GM12878 (cell line): ENCODE results near the gene RHOT1. TPM values are rescaled to one million over a fixed set of nuclear protein-coding genes. Genes with fewer than 3 reads are reported as not detected.

Experiments
- ATAC-seq: fragments of 200-7000 bp; cut with Tn5 transposase; 3 replicates; pipeline ENCODE4 v1.9.1; 2020; ENCODE audit warnings: mild to moderate bottlenecking, moderate library complexity
- BruUV-seq: library from RNA; stranded (reverse); fragments of 400-500 nt; replicated peaks from 2 replicates; lab custom pipeline; 2021; lab: Mats Ljungman, UMichigan
- CTCF ChIA-PET: fragments of 300-600 bp; sonication (Branson Sonifier 250); formaldehyde crosslinking; extraction: SDS; loops from one replicate; lab custom pipeline; 2021; ENCODE audit warnings: inconsistent platforms; lab: Yijun Ruan, JAX
- POLR2A ChIA-PET: fragments of 350-600 bp; formaldehyde crosslinking; extraction: SDS; loops from one replicate; lab custom pipeline; 2021; ENCODE audit warnings: inconsistent platforms; lab: Charles Lee
- RAD21 ChIA-PET: fragments of 300-600 bp; sonication (Branson Sonifier 250); formaldehyde crosslinking; loops from one replicate; lab custom pipeline; 2023; ENCODE audit warnings: antibody characterized with exemption; ENCODE audit not compliant: unreplicated experiment; lab: Charles Lee
- SMC1A ChIA-PET: fragments of 300-600 bp; sonication (Branson Sonifier 250); formaldehyde crosslinking; loops from one replicate; lab custom pipeline; 2023; ENCODE audit not compliant: unreplicated experiment, uncharacterized antibody; lab: Charles Lee
- DNase-seq: peaks from one replicate; pipeline ENCODE4 v3.0.0-alpha.2; 2011; ENCODE audit warnings: low read depth, low spot score
- FAIRE-seq: peaks from 3 replicates; lab custom pipeline; 2011; peaks lifted over from hg19 to GRCh38; lab: Jason Lieb, UNC
- H2AFZ ChIP-seq: 2 replicates; pipeline ENCODE4 v1.6.0; 2011; ENCODE audit warnings: low read depth, low read length, control low read depth; ENCODE audit not compliant: control insufficient read depth
- H3K27ac ChIP-seq: 2 replicates; pipeline ENCODE4 v1.5.1; 2011; ENCODE audit warnings: control low read depth; ENCODE audit not compliant: control insufficient read depth, insufficient read depth
- H3K27me3 ChIP-seq, 2 experiments: replicated peaks in 1 of 2; 2 replicates each; pipeline versions ENCODE4 v1.6.0 to v1.6.1; 2011; ENCODE audit warnings: low read length in 1 of 2; ENCODE audit not compliant: control insufficient read depth in 2 of 2, insufficient read depth in 2 of 2
- H3K36me3 ChIP-seq, 2 experiments: 2 replicates each; pipeline ENCODE4 v1.5.1; 2011; ENCODE audit warnings: low read length in 1 of 2; ENCODE audit not compliant: control insufficient read depth in 2 of 2, insufficient read depth in 2 of 2
- H3K4me1 ChIP-seq: 2 replicates; pipeline ENCODE4 v1.6.1; 2011; ENCODE audit warnings: mild to moderate bottlenecking, low read length, moderate library complexity, mixed read lengths; ENCODE audit not compliant: control insufficient read depth, insufficient read depth
- H3K4me2 ChIP-seq: 2 replicates; pipeline ENCODE4 v1.6.0; 2011; ENCODE audit warnings: control low read depth; ENCODE audit not compliant: control insufficient read depth, insufficient read depth
- H3K4me3 ChIP-seq: fragments of 200-600 bp; sonication (generic); 2 replicates; pipeline ENCODE4 v1.5.1; 2016
- H3K79me2 ChIP-seq: 2 replicates; pipeline ENCODE4 v1.6.0; 2011; ENCODE audit warnings: low read length; ENCODE audit not compliant: control insufficient read depth, insufficient read depth
- H3K9ac ChIP-seq: 2 replicates; pipeline ENCODE4 v1.8.0; 2011; ENCODE audit warnings: low read length, control low read depth, mixed read lengths; ENCODE audit not compliant: control insufficient read depth, insufficient read depth
- H3K9me3 ChIP-seq: replicated peaks from 3 replicates; pipeline ENCODE4 v1.5.1; 2011; ENCODE audit warnings: mild to moderate bottlenecking, low read length; ENCODE audit not compliant: control insufficient read depth, insufficient read depth
- H4K20me1 ChIP-seq: 2 replicates; pipeline ENCODE4 v1.6.0; 2011; ENCODE audit not compliant: control insufficient read depth, insufficient read depth
- NFXL1 ChIP-seq: fragments of 450-650 bp; IDR thresholded peaks from 2 replicates; pipeline ENCODE4 v1.6.1; 2017; ENCODE audit warnings: antibody characterized with exemption, mild to moderate bottlenecking, borderline replicate concordance
- POU2F2 ChIP-seq: IDR thresholded peaks from 3 replicates; pipeline ENCODE4 v1.6.1; 2011; ENCODE audit warnings: low read depth, mild to moderate bottlenecking, low read length, borderline replicate concordance
- SPI1 ChIP-seq: IDR thresholded peaks from 2 replicates; pipeline ENCODE4 v1.6.1; 2011; ENCODE audit warnings: low read depth, mild to moderate bottlenecking, low read length, moderate library complexity, borderline replicate concordance; ENCODE audit not compliant: insufficient read depth
- YBX1 ChIP-seq: fragments of 450-650 bp; IDR thresholded peaks from 2 replicates; pipeline ENCODE4 v1.6.1; 2016; ENCODE audit warnings: antibody characterized with exemption
- ZNF384 ChIP-seq: IDR thresholded peaks from 2 replicates; pipeline ENCODE4 v1.6.1; 2012; ENCODE audit warnings: low read depth, mild to moderate bottlenecking, low read length, improper control_type of control experiment, borderline replicate concordance
- WGBS: methylation state at CpG from one replicate; pipeline ENCODE4 v1.1.6; 2016; ENCODE audit warnings: low lambda C conversion rate; ENCODE audit not compliant: insufficient replicate concordance, insufficient coverage; ENCODE audit errors: missing lambda C conversion rate; 5-methylcytosine and 5-hydroxymethylcytosine counted together
- in situ Hi-C: fragments of 300-500 bp; cut with MboI; formaldehyde crosslinking; loops from 9 replicates; pipeline ENCODE4 v1.14.3; 2018; ENCODE audit warnings: mixed read lengths
- intact Hi-C: fragments of 100-400 bp; cut with micrococcal nuclease; formaldehyde crosslinking; loops from one replicate; pipeline ENCODE4 v1.14.2; 2022; ENCODE audit not compliant: unreplicated experiment
- polyA plus RNA-seq, 11 experiments: library from polyadenylated mRNA; depleted of rRNA in 4 of 11; unstranded in 6 of 11; stranded (reverse) in 5 of 11; fragments of >200 nt; fragmentation: Nextera tagmentation in 4 of 11; fragmentation: Illumina TruSeq in 1 of 11; extraction: Ambion mirVana in 4 of 11; extraction: Trizol in 1 of 11; gene quantifications; 1 replicate in 1 of 11; 2 replicates in 10 of 11; pipeline versions ENCODE4 v1.2.1 to v1.2.3, GENCODE V29; 2011 to 2016; ENCODE audit warnings: inconsistent platforms in 2 of 11, missing spikeins in 2 of 11, low read depth in 1 of 11
- total RNA-seq, 4 experiments: library from RNA; depleted of rRNA in 3 of 4; stranded (reverse); fragments of >200 nt in 3 of 4; fragmentation: Illumina TruSeq in 1 of 4; extraction: Trizol in 1 of 4; gene quantifications; 2 replicates each; pipeline versions ENCODE4 v1.2.1 to v1.2.3, GENCODE V29; 2013 to 2021
- TF ChIP-seq, protein P1 (sequence below): fragments of 450-650 bp; IDR thresholded peaks from 2 replicates; pipeline ENCODE4 v1.6.1; 2017; ENCODE audit warnings: antibody characterized with exemption, mild to moderate bottlenecking, moderate library complexity
- TF ChIP-seq, protein P2 (sequence below): IDR thresholded peaks from 2 replicates; pipeline ENCODE4 v1.6.1; 2011; ENCODE audit warnings: borderline replicate concordance, low read depth, mild to moderate bottlenecking, moderate library complexity, mixed read lengths, low read length; ENCODE audit not compliant: insufficient read depth; ENCODE audit errors: extremely low read length
- TF ChIP-seq, protein P3 (sequence below): IDR thresholded peaks from 2 replicates; pipeline ENCODE4 v1.6.1; 2012; ENCODE audit warnings: low read depth, low read length, improper control_type of control experiment

The RHOT1 gene
- total and polyA plus RNA-seq, 10 of the 15 experiments (the other 5 are each of a cell fraction or from before 2014, with no cell fraction given) = 13.3 to 68.2 (median 22.8) TPM

DNA sequence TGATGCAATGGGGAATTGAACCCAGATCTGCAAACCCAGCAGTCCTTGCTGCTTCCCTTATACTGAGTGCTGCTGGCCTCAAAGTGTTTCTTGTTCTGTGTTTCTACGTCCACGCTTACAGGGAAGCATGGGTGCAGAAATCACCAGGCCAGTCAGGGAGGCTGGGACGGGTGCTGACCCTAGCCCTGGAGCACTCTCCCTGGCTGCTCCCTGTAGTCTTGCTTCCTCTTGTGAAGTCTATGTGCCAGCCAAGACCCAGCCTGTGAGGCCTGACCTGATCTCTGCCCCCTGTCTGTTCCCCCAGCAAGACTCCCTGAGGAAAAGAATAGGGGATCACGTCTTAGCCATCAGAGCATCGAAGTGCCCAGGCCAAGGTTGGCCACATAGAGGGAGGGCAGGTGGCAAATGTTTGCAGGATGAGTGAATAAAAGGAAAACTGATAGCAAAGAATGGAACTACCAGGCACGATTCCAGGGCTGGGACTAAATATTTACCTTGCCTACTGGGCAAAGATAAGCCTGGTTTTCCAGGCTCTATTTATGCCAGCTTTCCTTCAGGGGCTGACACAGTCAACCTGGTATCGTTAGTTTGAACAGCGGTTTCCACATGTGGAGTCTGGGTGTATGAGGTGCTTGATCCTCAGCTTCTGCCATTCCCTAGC, 41.2 kb upstream of the RHOT1 start:
- Histone ChIP-seq H3K4me3 (no peak overlapping the region), H3K79me2 (no peaks in the 10 kb centered on the region), H3K4me1 (no peaks in the 10 kb centered on the region), H3K9me3 (no peaks in the 10 kb centered on the region)
- FAIRE-seq = no peak
- in situ Hi-C loops = no loop called here
- TF ChIP-seq, protein P1, sequence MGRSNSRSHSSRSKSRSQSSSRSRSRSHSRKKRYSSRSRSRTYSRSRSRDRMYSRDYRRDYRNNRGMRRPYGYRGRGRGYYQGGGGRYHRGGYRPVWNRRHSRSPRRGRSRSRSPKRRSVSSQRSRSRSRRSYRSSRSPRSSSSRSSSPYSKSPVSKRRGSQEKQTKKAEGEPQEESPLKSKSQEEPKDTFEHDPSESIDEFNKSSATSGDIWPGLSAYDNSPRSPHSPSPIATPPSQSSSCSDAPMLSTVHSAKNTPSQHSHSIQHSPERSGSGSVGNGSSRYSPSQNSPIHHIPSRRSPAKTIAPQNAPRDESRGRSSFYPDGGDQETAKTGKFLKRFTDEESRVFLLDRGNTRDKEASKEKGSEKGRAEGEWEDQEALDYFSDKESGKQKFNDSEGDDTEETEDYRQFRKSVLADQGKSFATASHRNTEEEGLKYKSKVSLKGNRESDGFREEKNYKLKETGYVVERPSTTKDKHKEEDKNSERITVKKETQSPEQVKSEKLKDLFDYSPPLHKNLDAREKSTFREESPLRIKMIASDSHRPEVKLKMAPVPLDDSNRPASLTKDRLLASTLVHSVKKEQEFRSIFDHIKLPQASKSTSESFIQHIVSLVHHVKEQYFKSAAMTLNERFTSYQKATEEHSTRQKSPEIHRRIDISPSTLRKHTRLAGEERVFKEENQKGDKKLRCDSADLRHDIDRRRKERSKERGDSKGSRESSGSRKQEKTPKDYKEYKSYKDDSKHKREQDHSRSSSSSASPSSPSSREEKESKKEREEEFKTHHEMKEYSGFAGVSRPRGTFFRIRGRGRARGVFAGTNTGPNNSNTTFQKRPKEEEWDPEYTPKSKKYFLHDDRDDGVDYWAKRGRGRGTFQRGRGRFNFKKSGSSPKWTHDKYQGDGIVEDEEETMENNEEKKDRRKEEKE = no peak
- TF ChIP-seq, protein P2, sequence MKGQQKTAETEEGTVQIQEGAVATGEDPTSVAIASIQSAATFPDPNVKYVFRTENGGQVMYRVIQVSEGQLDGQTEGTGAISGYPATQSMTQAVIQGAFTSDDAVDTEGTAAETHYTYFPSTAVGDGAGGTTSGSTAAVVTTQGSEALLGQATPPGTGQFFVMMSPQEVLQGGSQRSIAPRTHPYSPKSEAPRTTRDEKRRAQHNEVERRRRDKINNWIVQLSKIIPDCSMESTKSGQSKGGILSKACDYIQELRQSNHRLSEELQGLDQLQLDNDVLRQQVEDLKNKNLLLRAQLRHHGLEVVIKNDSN = no peak
- TF ChIP-seq ZNF384 (no peak), NFXL1 (no peak), SPI1 (no peak), POU2F2 (no peak), YBX1 (no peak)
- TF ChIP-seq, protein P3, sequence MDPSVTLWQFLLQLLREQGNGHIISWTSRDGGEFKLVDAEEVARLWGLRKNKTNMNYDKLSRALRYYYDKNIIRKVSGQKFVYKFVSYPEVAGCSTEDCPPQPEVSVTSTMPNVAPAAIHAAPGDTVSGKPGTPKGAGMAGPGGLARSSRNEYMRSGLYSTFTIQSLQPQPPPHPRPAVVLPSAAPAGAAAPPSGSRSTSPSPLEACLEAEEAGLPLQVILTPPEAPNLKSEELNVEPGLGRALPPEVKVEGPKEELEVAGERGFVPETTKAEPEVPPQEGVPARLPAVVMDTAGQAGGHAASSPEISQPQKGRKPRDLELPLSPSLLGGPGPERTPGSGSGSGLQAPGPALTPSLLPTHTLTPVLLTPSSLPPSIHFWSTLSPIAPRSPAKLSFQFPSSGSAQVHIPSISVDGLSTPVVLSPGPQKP = no peak
- TF ChIP-seq, all 136 proteins: peak for 0
- no peak overlapping the region for H2AFZ ChIP-seq
- ATAC-seq (no peak), DNase-seq (no peak)
- WGBS = 77% methylated on average over 8 of the region's 8 CpGs
- ChIA-PET RAD21 (no interaction called here), POLR2A (no interaction called here), SMC1A (no interaction called here), CTCF (interaction anchor here (1.9 kb wide), 1 partner anchor 95 kb away, joined by 5 read pairs; the partner anchor contains the start of gene LRRC37B)
- H3K9ac ChIP-seq = no peak overlapping the region
- no peak overlapping the region for H3K27ac ChIP-seq
- intact Hi-C loops = no loop called here
- no peaks in the 10 kb centered on the region for H3K27me3 ChIP-seq
- no peak overlapping the region for H3K4me2 ChIP-seq
- no TSS peak for BruUV-seq
- H4K20me1 ChIP-seq = no peaks in the 10 kb centered on the region
- no peaks in the 10 kb centered on the region for H3K36me3 ChIP-seq
